Measurements from ENCODE around the gene DICER1. TPM values are rescaled to one million over a fixed set of nuclear protein-coding genes. Genes with fewer than 3 reads are reported as not detected.

Gene DICER1
- total RNA-seq, 1 donor from 2014 or later: 69.6 TPM

DNA sequence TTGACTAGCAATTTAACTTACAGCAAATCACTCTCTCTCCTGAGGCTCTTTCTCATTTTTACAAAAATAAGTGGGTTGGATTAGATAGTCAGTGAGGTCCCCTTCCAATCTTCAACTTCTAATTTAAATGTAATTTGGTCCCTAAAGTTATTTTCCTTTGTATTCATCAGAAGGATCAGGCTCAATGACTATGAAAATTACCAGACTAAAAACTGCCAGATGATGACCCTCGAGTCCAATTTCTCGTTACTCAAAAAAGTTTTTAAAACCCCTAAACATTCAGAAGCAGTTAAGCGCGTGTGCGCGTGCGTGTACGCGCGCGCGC lies 34.7 kb downstream of the DICER1 start:
- CTCF ChIA-PET: no interaction called here
- DNase-seq (no peak), ATAC-seq (ENCODE audit: low read depth) (no peak)
- Mint-ChIP-seq H3K36me3 (ENCODE audit: low read depth) (peaks cover 66% of the 10 kb centered on the region), H3K9me3 (no peaks in the 10 kb centered on the region), H3K4me1 (no peaks in the 10 kb centered on the region), H3K27ac (no peak overlapping the region), H3K27me3 (no peaks in the 10 kb centered on the region), H3K4me3 (no peak overlapping the region)
- intact Hi-C loops (cut with micrococcal nuclease): loop anchor here (10.0 kb wide), 1 partner anchor 312 kb away; no protein-coding TSS in a partner anchor
- TF ChIP-seq CTCF (IDR thresholded peaks at IDR 0.05): no peak
- POLR2A ChIA-PET: no interaction called here

GRCh38 chr14:95121911-95122620 lies 35.3 kb downstream of the DICER1 start:
- TF ChIP-seq CTCF (IDR thresholded peaks at IDR 0.05): no peak
- H3K4me1 Mint-ChIP-seq: no peaks in the 10 kb centered on the region
- peak overlapping the region; percentile 14 for H3K27ac Mint-ChIP-seq
- intact Hi-C loops (cut with micrococcal nuclease): loop anchor here (10.0 kb wide), 1 partner anchor 313 kb away; no protein-coding TSS in a partner anchor
- ATAC-seq (ENCODE audit: low read depth): no peak
- no peaks in the 10 kb centered on the region for H3K27me3 Mint-ChIP-seq
- CTCF ChIA-PET: no interaction called here
- POLR2A ChIA-PET: no interaction called here
- no peaks in the 10 kb centered on the region for H3K9me3 Mint-ChIP-seq
- peaks cover 67% of the 10 kb centered on the region for H3K36me3 Mint-ChIP-seq (ENCODE audit: low read depth)
- DNase-seq: no peak
- H3K4me3 Mint-ChIP-seq: no peak overlapping the region

- ATAC-seq (ENCODE audit: low read depth) (no peak), DNase-seq (no peak)
- no peak for TF ChIP-seq CTCF (IDR thresholded peaks at IDR 0.05)
- CTCF ChIA-PET: interaction anchor here (2.0 kb wide), 1 partner anchor 242 kb away, joined by 8 read pairs; no protein-coding TSS in a partner anchor
- POLR2A ChIA-PET: no interaction called here
- Mint-ChIP-seq H3K9me3 (no peaks in the 10 kb centered on the region), H3K27ac (no peak overlapping the region), H3K36me3 (ENCODE audit: low read depth) (peaks cover 70% of the 10 kb centered on the region), H3K4me3 (no peak overlapping the region), H3K27me3 (no peaks in the 10 kb centered on the region), H3K4me1 (no peaks in the 10 kb centered on the region)
- intact Hi-C loops (cut with micrococcal nuclease): loop anchor here (5.0 kb wide), 1 partner anchor 78 kb away; no protein-coding TSS in a partner anchor
Measured at GRCh38 chr14:95119336-95119735, 38.0 kb downstream of the DICER1 start.

GRCh38 chr14:95117937-95118721 lies 39.2 kb downstream of the DICER1 start:
- Mint-ChIP-seq H3K27me3 (no peaks in the 10 kb centered on the region), H3K4me3 (no peak overlapping the region), H3K4me1 (no peaks in the 10 kb centered on the region), H3K36me3 (ENCODE audit: low read depth) (peaks cover 71% of the 10 kb centered on the region), H3K9me3 (no peaks in the 10 kb centered on the region), H3K27ac (no peak overlapping the region)
- ATAC-seq (ENCODE audit: low read depth): no peak
- ChIA-PET POLR2A (no interaction called here), CTCF (interaction anchor here (1.2 to 2.0 kb wide), 3 partner anchors 78 to 243 kb away, joined by 4 to 9 read pairs (median 8); no protein-coding TSS in a partner anchor)
- intact Hi-C loops (cut with micrococcal nuclease): loop anchor here (5.0 kb wide), 1 partner anchor 79 kb away; no protein-coding TSS in a partner anchor
- no peak for DNase-seq
- no peak for TF ChIP-seq CTCF (IDR thresholded peaks at IDR 0.05)

- intact Hi-C loops (cut with micrococcal nuclease): no loop called here
- H3K4me3 Mint-ChIP-seq: no peak overlapping the region
- no peaks in the 10 kb centered on the region for H3K4me1 Mint-ChIP-seq
- no peak overlapping the region for H3K27ac Mint-ChIP-seq
- no peaks in the 10 kb centered on the region for H3K9me3 Mint-ChIP-seq
- H3K36me3 Mint-ChIP-seq (ENCODE audit: low read depth): peaks cover 83% of the 10 kb centered on the region
- CTCF ChIA-PET: no interaction called here
- ATAC-seq (ENCODE audit: low read depth) (no peak), DNase-seq (no peak)
- POLR2A ChIA-PET: no interaction called here
- no peak for TF ChIP-seq CTCF (IDR thresholded peaks at IDR 0.05)
- no peaks in the 10 kb centered on the region for H3K27me3 Mint-ChIP-seq
Measured at GRCh38 chr14:95113476-95113875, 43.9 kb downstream of the DICER1 start.

Measured in activated B cell treated with CpG ODN at 0.5 μM for 24 hours (primary cell).